GM12878 (cell line): ENCODE data around the gene BLCAP. TPM values are rescaled to one million over a fixed set of nuclear protein-coding genes. Genes with fewer than 3 reads are reported as not detected.

ENCODE experiments used
- ATAC-seq: fragments of 200-7000 bp; cut with Tn5 transposase; 3 replicates; pipeline ENCODE4 v1.9.1; 2020; ENCODE audit warnings: mild to moderate bottlenecking, moderate library complexity
- BruUV-seq: library from RNA; stranded (reverse); fragments of 400-500 nt; replicated peaks from 2 replicates; lab custom pipeline; 2021; lab: Mats Ljungman, UMichigan
- CTCF ChIA-PET: fragments of 300-600 bp; sonication (Branson Sonifier 250); formaldehyde crosslinking; extraction: SDS; loops from one replicate; lab custom pipeline; 2021; ENCODE audit warnings: inconsistent platforms; lab: Yijun Ruan, JAX
- POLR2A ChIA-PET: fragments of 350-600 bp; formaldehyde crosslinking; extraction: SDS; loops from one replicate; lab custom pipeline; 2021; ENCODE audit warnings: inconsistent platforms; lab: Charles Lee
- RAD21 ChIA-PET: fragments of 300-600 bp; sonication (Branson Sonifier 250); formaldehyde crosslinking; loops from one replicate; lab custom pipeline; 2023; ENCODE audit warnings: antibody characterized with exemption; ENCODE audit not compliant: unreplicated experiment; lab: Charles Lee
- SMC1A ChIA-PET: fragments of 300-600 bp; sonication (Branson Sonifier 250); formaldehyde crosslinking; loops from one replicate; lab custom pipeline; 2023; ENCODE audit not compliant: unreplicated experiment, uncharacterized antibody; lab: Charles Lee
- DNase-seq: peaks from one replicate; pipeline ENCODE4 v3.0.0-alpha.2; 2011; ENCODE audit warnings: low read depth, low spot score
- FAIRE-seq: peaks from 3 replicates; lab custom pipeline; 2011; peaks lifted over from hg19 to GRCh38; lab: Jason Lieb, UNC
- H2AFZ ChIP-seq: 2 replicates; pipeline ENCODE4 v1.6.0; 2011; ENCODE audit warnings: low read depth, low read length, control low read depth; ENCODE audit not compliant: control insufficient read depth
- H3K27ac ChIP-seq: 2 replicates; pipeline ENCODE4 v1.5.1; 2011; ENCODE audit warnings: control low read depth; ENCODE audit not compliant: control insufficient read depth, insufficient read depth
- H3K27me3 ChIP-seq, 2 experiments: replicated peaks in 1 of 2; 2 replicates each; pipeline versions ENCODE4 v1.6.0 to v1.6.1; 2011; ENCODE audit warnings: low read length in 1 of 2; ENCODE audit not compliant: control insufficient read depth in 2 of 2, insufficient read depth in 2 of 2
- H3K36me3 ChIP-seq, 2 experiments: 2 replicates each; pipeline ENCODE4 v1.5.1; 2011; ENCODE audit warnings: low read length in 1 of 2; ENCODE audit not compliant: control insufficient read depth in 2 of 2, insufficient read depth in 2 of 2
- H3K4me1 ChIP-seq: 2 replicates; pipeline ENCODE4 v1.6.1; 2011; ENCODE audit warnings: mild to moderate bottlenecking, low read length, moderate library complexity, mixed read lengths; ENCODE audit not compliant: control insufficient read depth, insufficient read depth
- H3K4me2 ChIP-seq: 2 replicates; pipeline ENCODE4 v1.6.0; 2011; ENCODE audit warnings: control low read depth; ENCODE audit not compliant: control insufficient read depth, insufficient read depth
- H3K4me3 ChIP-seq: fragments of 200-600 bp; sonication (generic); 2 replicates; pipeline ENCODE4 v1.5.1; 2016
- H3K79me2 ChIP-seq: 2 replicates; pipeline ENCODE4 v1.6.0; 2011; ENCODE audit warnings: low read length; ENCODE audit not compliant: control insufficient read depth, insufficient read depth
- H3K9ac ChIP-seq: 2 replicates; pipeline ENCODE4 v1.8.0; 2011; ENCODE audit warnings: low read length, control low read depth, mixed read lengths; ENCODE audit not compliant: control insufficient read depth, insufficient read depth
- H3K9me3 ChIP-seq: replicated peaks from 3 replicates; pipeline ENCODE4 v1.5.1; 2011; ENCODE audit warnings: mild to moderate bottlenecking, low read length; ENCODE audit not compliant: control insufficient read depth, insufficient read depth
- H4K20me1 ChIP-seq: 2 replicates; pipeline ENCODE4 v1.6.0; 2011; ENCODE audit not compliant: control insufficient read depth, insufficient read depth
- NFYB ChIP-seq: IDR thresholded peaks from 2 replicates; pipeline ENCODE4 v1.6.1; 2011; ENCODE audit warnings: low read depth, mild to moderate bottlenecking, low read length, improper control_type of control experiment, moderate library complexity; ENCODE audit not compliant: insufficient read depth
- SKIL ChIP-seq: fragments of 450-650 bp; IDR thresholded peaks from 2 replicates; pipeline ENCODE4 v1.6.1; 2017; ENCODE audit warnings: mild to moderate bottlenecking, low read depth, inconsistent platforms; ENCODE audit not compliant: poor library complexity, severe bottlenecking
- TAF1 ChIP-seq: IDR thresholded peaks from 2 replicates; pipeline ENCODE4 v1.6.1; 2011; ENCODE audit warnings: mild to moderate bottlenecking, low read depth, low read length, borderline replicate concordance
- TBL1XR1 ChIP-seq: IDR thresholded peaks from 2 replicates; pipeline ENCODE4 v1.6.1; 2012; ENCODE audit warnings: low read depth, low read length, improper control_type of control experiment
- ZNF687 ChIP-seq: fragments of 450-650 bp; IDR thresholded peaks from 2 replicates; pipeline ENCODE4 v1.6.1; 2017; ENCODE audit warnings: mild to moderate bottlenecking, moderate library complexity
- ZSCAN29 ChIP-seq: fragments of 450-650 bp; IDR thresholded peaks from 2 replicates; pipeline ENCODE4 v1.6.1; 2017; ENCODE audit warnings: mild to moderate bottlenecking, moderate library complexity
- WGBS: methylation state at CpG from one replicate; pipeline ENCODE4 v1.1.6; 2016; ENCODE audit warnings: low lambda C conversion rate; ENCODE audit not compliant: insufficient replicate concordance, insufficient coverage; ENCODE audit errors: missing lambda C conversion rate; 5-methylcytosine and 5-hydroxymethylcytosine counted together
- in situ Hi-C: fragments of 300-500 bp; cut with MboI; formaldehyde crosslinking; loops from 9 replicates; pipeline ENCODE4 v1.14.3; 2018; ENCODE audit warnings: mixed read lengths
- intact Hi-C: fragments of 100-400 bp; cut with micrococcal nuclease; formaldehyde crosslinking; loops from one replicate; pipeline ENCODE4 v1.14.2; 2022; ENCODE audit not compliant: unreplicated experiment
- polyA plus RNA-seq, 11 experiments: library from polyadenylated mRNA; depleted of rRNA in 4 of 11; unstranded in 6 of 11; stranded (reverse) in 5 of 11; fragments of >200 nt; fragmentation: Nextera tagmentation in 4 of 11; fragmentation: Illumina TruSeq in 1 of 11; extraction: Ambion mirVana in 4 of 11; extraction: Trizol in 1 of 11; gene quantifications; 1 replicate in 1 of 11; 2 replicates in 10 of 11; pipeline versions ENCODE4 v1.2.1 to v1.2.3, GENCODE V29; 2011 to 2016; ENCODE audit warnings: inconsistent platforms in 2 of 11, missing spikeins in 2 of 11, low read depth in 1 of 11
- total RNA-seq, 4 experiments: library from RNA; depleted of rRNA in 3 of 4; stranded (reverse); fragments of >200 nt in 3 of 4; fragmentation: Illumina TruSeq in 1 of 4; extraction: Trizol in 1 of 4; gene quantifications; 2 replicates each; pipeline versions ENCODE4 v1.2.1 to v1.2.3, GENCODE V29; 2013 to 2021

Gene BLCAP
- total and polyA plus RNA-seq, 10 of the 15 experiments (the other 5 are each of a cell fraction or from before 2014, with no cell fraction given), result 24.6 to 62.3 (median 47.3) TPM

- no peak for TF ChIP-seq ZNF687
Measured at GRCh38 chr20:37502654-37503053, 25.0 kb downstream of the BLCAP start (continued).

- Histone ChIP-seq H3K27me3 (no peaks in the 10 kb centered on the region), H3K9me3 (no peaks in the 10 kb centered on the region), H4K20me1 (no peaks in the 10 kb centered on the region), H3K4me3 (no peak overlapping the region), H3K27ac (no peak overlapping the region), H3K79me2 (no peaks in the 10 kb centered on the region), H3K4me1 (no peaks in the 10 kb centered on the region), H2AFZ (no peak overlapping the region), H3K9ac (no peak overlapping the region), H3K36me3 (0 out of 4 replicates have a peak, but pooled peaks cover 0 to 4% of the 10 kb centered on the region in 2 experiments), H3K4me2 (no peak overlapping the region)
- ChIA-PET RAD21 (no interaction called here), CTCF (interaction anchor here (1.3 to 1.6 kb wide), 2 partner anchors 9 to 312 kb away, joined by 3 to 5 read pairs; no protein-coding TSS in a partner anchor), POLR2A (interaction anchor here (0.5 to 0.6 kb wide), 2 partner anchors 197 to 535 kb away, joined by 3 to 4 read pairs; no protein-coding TSS in a partner anchor), SMC1A (interaction anchor here (1.4 kb wide), 1 partner anchor 23 kb away, joined by 3 read pairs; no protein-coding TSS in a partner anchor)
- 73% methylated on average over 7 of the region's 7 CpGs for WGBS
- DNase-seq, result no peak
- intact Hi-C loops (no loop called here), in situ Hi-C loops (no loop called here)
- TF ChIP-seq SKIL, result no peak
- TF ChIP-seq ZSCAN29, result no peak
- no peak for TF ChIP-seq TAF1
- TF ChIP-seq TBL1XR1, result no peak
- TF ChIP-seq NFYB, result no peak
- FAIRE-seq, result no peak
- BruUV-seq, result no TSS peak
- ATAC-seq, result no peak
Measured at GRCh38 chr20:37501940-37502339, 25.7 kb downstream of the BLCAP start.
